Osteoblast (primary cell): Measurements from ENCODE around the gene NR5A1. TPM values are rescaled to one million over a fixed set of nuclear protein-coding genes. Genes with fewer than 3 reads are reported as not detected.

Source experiments
- DNase-seq: peaks from one replicate; pipeline ENCODE4 v3.0.0; 2011; ENCODE audit warnings: low spot score, mixed read lengths; ENCODE audit not compliant: insufficient read length; ENCODE audit errors: missing footprints
- H2AFZ ChIP-seq: 2 replicates; pipeline ENCODE4 v1.6.0; 2011; ENCODE audit warnings: mild to moderate bottlenecking, low read length
- H3K27ac ChIP-seq: 2 replicates; pipeline ENCODE4 v1.5.1; 2011; ENCODE audit warnings: mild to moderate bottlenecking, low read depth, low read length, moderate library complexity
- H3K27me3 ChIP-seq: 2 replicates; pipeline ENCODE4 v1.6.0; 2012; ENCODE audit warnings: mild to moderate bottlenecking, control low read depth, inconsistent platforms, low read length, moderate library complexity; ENCODE audit not compliant: insufficient read depth
- H3K36me3 ChIP-seq: 2 replicates; pipeline ENCODE4 v1.5.1; 2011; ENCODE audit warnings: mild to moderate bottlenecking, low read length, control low read depth, moderate library complexity; ENCODE audit not compliant: insufficient read depth
- H3K4me1 ChIP-seq: 2 replicates; pipeline ENCODE4 v1.5.1; 2011; ENCODE audit warnings: mild to moderate bottlenecking, low read length, control low read depth, moderate library complexity; ENCODE audit not compliant: insufficient read depth
- H3K4me2 ChIP-seq: 2 replicates; pipeline ENCODE4 v1.6.0; 2011; ENCODE audit warnings: mild to moderate bottlenecking, low read length; ENCODE audit not compliant: insufficient read depth
- H3K4me3 ChIP-seq: fragments of 200-600 bp; sonication (generic); 3 replicates; pipeline ENCODE4 v1.5.1; 2012; ENCODE audit warnings: mild to moderate bottlenecking, low read length, inconsistent platforms; ENCODE audit not compliant: insufficient read depth
- H3K79me2 ChIP-seq: 2 replicates; pipeline ENCODE4 v1.6.0; 2012; ENCODE audit warnings: mild to moderate bottlenecking, low read length, control low read depth, inconsistent platforms; ENCODE audit not compliant: insufficient read depth
- H3K9me3 ChIP-seq: 2 replicates; pipeline ENCODE4 v1.5.1; 2011; ENCODE audit warnings: low read depth, low read length, control low read depth
- H4K20me1 ChIP-seq: 2 replicates; pipeline ENCODE4 v1.6.0; 2012; ENCODE audit warnings: mild to moderate bottlenecking, low read length, control low read depth; ENCODE audit not compliant: insufficient read depth
- total RNA-seq: library from RNA; depleted of rRNA; stranded (reverse); fragments of >200 nt; gene quantifications from 2 replicates; pipeline ENCODE4 v1.2.3, GENCODE V29; 2012
- TF ChIP-seq, protein P1 (sequence below): IDR thresholded peaks from 2 replicates; pipeline ENCODE4 v1.5.1; 2011; ENCODE audit warnings: mild to moderate bottlenecking, low read depth, low read length, moderate library complexity; ENCODE audit errors: extremely low read depth

Gene NR5A1
- total RNA-seq, 1 donor, result not detected

DNA sequence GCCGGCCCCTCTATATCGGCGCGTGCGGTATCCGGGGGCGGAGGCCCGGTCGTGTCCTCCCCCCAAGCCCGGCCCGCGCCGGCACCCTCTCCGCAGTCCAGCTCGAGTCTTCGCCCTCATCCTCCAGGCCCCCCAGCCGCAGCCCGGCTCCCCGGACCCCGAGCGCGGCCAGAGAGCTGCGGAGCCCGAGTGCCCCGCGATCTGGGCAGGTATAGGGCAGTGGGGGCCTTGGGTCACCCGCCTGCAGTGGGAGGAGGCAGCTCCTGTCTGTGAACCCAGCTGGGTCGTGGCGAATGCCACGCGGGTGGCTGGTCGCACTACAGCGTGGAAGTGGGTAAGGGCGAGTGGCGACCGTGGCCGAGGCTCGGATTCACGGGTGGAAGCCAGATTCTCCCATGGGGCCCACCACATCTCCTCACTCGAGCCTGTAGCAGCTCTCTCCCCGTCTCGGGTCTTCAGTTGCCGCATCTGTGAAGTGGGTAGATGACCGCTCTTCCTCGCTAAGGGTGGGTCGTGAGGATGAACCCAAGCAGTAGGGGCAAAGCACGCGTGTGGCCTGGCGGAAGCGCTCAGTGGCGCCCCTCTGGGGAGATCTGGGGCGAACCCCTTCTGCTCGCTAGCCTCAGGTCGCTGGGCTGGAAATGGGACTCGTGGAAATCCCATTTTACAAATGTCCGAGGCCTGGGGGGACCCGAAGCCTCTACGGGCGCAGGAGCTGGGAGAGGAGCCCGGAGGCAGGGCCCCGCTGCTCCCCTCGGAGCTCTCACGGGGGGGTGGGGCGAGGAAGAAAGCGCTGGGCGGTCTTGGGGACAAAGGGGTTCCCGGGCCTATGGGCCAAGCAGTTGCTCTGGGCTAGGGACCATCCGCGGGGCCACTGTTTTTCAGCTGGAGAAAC, 1.9 kb downstream of the NR5A1 start:
- TF ChIP-seq, protein P1, sequence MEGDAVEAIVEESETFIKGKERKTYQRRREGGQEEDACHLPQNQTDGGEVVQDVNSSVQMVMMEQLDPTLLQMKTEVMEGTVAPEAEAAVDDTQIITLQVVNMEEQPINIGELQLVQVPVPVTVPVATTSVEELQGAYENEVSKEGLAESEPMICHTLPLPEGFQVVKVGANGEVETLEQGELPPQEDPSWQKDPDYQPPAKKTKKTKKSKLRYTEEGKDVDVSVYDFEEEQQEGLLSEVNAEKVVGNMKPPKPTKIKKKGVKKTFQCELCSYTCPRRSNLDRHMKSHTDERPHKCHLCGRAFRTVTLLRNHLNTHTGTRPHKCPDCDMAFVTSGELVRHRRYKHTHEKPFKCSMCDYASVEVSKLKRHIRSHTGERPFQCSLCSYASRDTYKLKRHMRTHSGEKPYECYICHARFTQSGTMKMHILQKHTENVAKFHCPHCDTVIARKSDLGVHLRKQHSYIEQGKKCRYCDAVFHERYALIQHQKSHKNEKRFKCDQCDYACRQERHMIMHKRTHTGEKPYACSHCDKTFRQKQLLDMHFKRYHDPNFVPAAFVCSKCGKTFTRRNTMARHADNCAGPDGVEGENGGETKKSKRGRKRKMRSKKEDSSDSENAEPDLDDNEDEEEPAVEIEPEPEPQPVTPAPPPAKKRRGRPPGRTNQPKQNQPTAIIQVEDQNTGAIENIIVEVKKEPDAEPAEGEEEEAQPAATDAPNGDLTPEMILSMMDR, result no peak
- DNase-seq, result peak; percentile 92
- H3K27me3 ChIP-seq, result peaks cover 52% of the 10 kb centered on the region
- H3K9me3 ChIP-seq, result no peaks in the 10 kb centered on the region
- no peaks in the 10 kb centered on the region for H3K4me1 ChIP-seq
- H3K4me2 ChIP-seq, result no peak overlapping the region
- no peak overlapping the region for H3K27ac ChIP-seq
- H3K4me3 ChIP-seq, result no peak overlapping the region
- no peak overlapping the region for H2AFZ ChIP-seq
- H3K79me2 ChIP-seq, result no peaks in the 10 kb centered on the region
- H4K20me1 ChIP-seq, result no peaks in the 10 kb centered on the region
- no peaks in the 10 kb centered on the region for H3K36me3 ChIP-seq

GRCh38 chr9:124504530-124505005, 2.6 kb downstream of the NR5A1 start:
- peak; percentile 81 for DNase-seq
- Histone ChIP-seq H3K27ac (no peak overlapping the region), H3K27me3 (peaks cover 56% of the 10 kb centered on the region), H3K36me3 (no peaks in the 10 kb centered on the region), H3K4me1 (no peaks in the 10 kb centered on the region), H3K9me3 (no peaks in the 10 kb centered on the region), H2AFZ (no peak overlapping the region), H3K4me3 (no peak overlapping the region), H3K79me2 (no peaks in the 10 kb centered on the region), H3K4me2 (no peak overlapping the region), H4K20me1 (no peaks in the 10 kb centered on the region)
- TF ChIP-seq, protein P1, result no peak

DNA sequence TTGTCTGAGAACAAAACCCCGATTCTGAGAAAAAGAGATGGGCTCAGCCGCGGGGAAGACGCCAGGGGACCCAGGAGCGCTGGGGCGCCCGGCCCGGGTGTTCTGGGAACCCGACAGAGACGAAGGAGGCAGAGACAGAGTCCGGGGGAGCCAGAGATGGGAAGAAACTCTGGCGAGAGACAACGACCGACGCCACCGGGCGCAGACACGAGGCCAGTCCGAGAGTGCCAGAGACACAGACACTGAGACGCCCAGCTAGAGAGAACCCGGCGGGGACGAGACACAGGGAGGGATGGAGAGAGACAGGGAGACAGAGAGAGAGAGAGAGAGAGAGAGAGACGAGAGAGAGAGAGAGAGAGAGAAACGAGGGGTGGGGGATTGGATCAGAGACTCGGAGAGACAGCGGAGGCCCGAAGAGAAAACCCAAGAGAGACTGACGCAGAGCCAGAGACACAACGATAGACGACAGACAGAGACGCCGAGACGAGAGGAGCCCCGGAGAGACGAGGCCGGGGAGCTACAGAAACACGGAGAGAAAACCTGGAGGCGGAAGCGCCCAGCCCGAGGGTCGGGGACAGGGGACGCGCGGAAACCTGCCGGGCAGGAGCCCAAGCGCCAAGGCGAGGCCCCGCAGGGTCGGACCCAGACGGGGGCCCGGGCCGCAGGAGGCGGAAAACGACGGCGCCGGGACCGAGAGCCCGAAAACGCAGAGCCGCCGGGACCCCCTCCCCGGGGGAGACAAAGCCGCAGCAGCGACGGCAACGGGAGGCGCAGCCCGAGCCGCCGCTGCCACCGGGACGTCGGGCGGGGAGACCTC, 3.3 kb downstream of the NR5A1 start:
- no peaks in the 10 kb centered on the region for H4K20me1 ChIP-seq

More for the DNA sequence above, 3.3 kb downstream of the NR5A1 start:
- H3K36me3 ChIP-seq, result no peaks in the 10 kb centered on the region
- no peak overlapping the region for H3K4me3 ChIP-seq
- H3K27ac ChIP-seq, result no peak overlapping the region
- H2AFZ ChIP-seq, result no peak overlapping the region
- TF ChIP-seq, protein P1, result no peak
- no peak overlapping the region for H3K4me2 ChIP-seq
- H3K27me3 ChIP-seq, result peaks cover 61% of the 10 kb centered on the region
- H3K4me1 ChIP-seq, result no peaks in the 10 kb centered on the region
- peak; percentile 90 for DNase-seq
- H3K9me3 ChIP-seq, result no peaks in the 10 kb centered on the region
- H3K79me2 ChIP-seq, result no peaks in the 10 kb centered on the region
